Mesenteric fat pad (tissue), 1 donor: ENCODE measurements around the gene TMEM239. TPM values are rescaled to one million over a fixed set of nuclear protein-coding genes. Genes with fewer than 3 reads are reported as not detected.

Experiments
- DNase-seq: peaks from one replicate; pipeline ENCODE4 v3.0.0-alpha.2; 2020; ENCODE audit warnings: low spot score
- long read RNA-seq: library from polyadenylated mRNA; unstranded; transcript quantifications from one replicate; pipeline ENCODE4 v2.0.0, GENCODE V29; 2020
- total RNA-seq: library from RNA; stranded (reverse); fragmentation: NEBNext Ultra II Directional; extraction: Animal tissue kit (Norgen Biotek cat#: 25700); gene quantifications from one replicate; pipeline ENCODE4 v1.2.1, GENCODE V29; 2021
- donor health status: DM: yes; HTN: yes; CAD: no.

TMEM239 gene
- total RNA-seq, result 0.10 TPM
- long read RNA-seq, result 0 reads

DNA sequence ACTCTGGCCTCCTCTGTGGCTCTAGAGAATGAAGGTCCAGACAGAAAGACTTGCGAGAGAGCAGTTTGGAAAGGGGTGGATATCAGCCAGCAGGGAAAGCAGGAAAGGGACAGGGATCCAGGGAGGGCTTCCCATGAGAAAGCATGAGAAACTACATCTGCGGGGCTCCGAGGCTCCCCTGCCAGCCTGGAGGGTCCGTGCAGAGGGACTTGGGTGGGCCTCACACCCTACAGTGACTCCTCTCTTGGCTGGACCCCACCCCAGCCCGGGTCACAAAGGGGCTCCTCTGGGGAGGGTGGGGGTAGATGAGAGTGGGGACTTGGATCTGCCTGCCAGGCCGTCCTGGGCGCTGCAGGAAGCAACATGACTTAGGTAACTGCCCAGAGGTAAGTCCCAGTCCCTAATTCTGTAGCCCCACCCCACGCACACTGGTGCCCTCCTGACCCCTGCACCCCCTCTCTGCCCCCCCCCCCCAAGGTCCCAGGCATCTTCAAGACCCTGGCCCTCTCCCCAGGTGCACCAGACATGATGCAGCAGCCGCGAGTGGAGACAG, at the start of gene TMEM239:
Gene TMEM239 (plus strand): TSS at position 335 of the 553 bp plus-strand sequence. CDS start 191 bp downstream, at position 526.
- DNase-seq, result peak; percentile 74

DNA sequence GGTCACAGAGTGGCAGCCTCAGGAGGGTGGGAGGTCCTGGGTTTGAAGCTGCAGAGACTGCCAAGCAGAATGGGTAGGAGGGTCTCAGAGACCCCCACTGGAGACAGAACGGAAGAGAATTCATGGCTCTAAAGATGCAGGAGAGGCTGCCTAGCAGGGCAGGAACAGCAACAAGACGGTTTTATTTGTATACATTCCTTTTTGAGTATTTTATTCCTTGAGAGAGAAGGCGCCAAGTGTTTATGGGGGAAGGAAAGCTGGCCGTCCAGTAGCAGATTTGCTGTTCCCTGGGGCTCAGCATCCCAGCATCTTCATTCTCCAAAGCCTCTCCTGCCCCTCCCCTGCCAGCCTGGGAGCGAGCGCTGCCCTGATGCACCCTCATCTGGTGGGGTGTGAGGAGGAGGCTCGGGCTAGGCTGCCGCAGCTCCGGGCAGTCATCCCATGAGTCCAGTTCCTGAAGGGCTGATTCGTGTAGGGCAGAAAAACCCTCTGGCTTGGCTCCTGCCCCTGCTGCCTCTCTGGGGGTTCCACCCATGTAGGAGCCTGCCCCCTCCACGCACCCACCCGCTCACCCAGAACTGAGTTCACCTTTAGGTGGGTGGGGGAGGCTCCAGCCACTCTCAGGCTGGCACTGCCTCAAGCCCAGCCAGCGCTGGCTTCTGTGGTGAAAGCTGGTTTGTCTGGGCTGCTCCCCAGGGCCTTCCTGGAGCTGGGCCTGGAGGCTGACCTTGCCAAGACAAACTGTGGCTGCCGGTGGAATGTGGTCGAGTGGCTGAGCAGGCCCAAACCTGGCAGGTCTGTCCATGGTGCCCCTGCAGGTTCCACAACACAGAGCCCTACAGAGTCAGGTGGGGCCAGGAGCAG, 48.2 kb upstream of the TMEM239 start:
- DNase-seq, result peak; percentile 89

DNA sequence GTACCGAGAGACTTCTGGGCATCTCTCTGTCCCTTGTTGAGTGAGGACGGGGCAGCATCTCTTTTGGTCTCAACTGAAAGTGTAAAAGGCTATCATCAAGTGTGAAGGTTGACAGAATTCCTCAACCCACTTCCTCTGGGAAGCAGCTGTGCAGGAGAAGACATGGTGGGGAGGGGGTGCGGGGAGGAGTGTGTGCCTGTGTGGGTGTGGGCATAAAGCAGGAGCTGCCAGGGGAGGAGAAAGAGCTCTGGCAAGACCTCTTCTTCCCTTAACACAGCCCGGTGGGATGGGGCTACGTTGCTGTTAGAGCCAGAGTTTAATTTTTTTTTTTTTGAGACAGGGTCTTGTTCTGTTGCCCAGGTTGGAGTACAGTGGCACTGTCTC, 47.5 kb upstream of the TMEM239 start:
- DNase-seq, result peak; percentile 51

DNA sequence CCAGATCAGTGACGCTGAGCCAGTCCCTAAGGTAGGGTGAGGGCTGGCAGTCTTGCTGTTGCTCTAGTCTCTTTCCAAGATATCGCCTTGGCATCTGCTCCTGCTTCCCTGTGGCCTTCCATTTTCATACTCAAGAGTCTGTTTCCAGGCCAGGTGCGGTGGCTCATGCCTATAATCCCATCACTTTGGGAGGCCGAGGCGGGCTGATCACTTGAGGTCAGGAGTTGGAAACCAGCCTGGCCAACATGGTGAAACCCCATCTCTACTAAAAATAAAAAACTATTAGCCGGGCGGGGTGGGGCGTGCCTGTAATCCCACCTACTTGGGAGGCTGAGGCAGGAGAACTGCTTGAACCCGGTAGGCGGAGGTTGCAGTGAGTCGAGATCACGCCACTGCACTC, 46.1 kb upstream of the TMEM239 start:
- DNase-seq, result peak; percentile 55

DNA sequence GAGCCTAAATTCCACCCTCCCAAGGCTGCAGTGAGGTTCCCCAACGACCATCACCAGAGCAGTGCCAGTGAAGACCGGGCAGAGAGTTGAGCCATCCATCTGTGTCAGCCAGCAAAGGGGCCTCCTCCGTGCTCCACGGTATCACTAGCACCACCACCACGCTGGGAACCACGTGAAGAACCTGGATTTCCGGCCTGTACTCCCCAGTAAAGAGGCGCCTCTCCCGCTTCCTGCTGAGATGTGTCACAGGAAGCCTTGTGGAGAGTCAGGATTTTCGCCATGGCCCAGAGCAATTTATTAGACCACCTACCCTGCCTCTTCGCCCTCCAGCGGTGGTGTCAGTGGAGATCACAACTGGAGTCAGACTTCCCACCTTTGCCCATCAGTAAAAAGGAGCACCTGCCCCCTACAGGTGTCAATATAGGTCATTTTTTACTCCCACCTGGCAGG, 44.5 kb upstream of the TMEM239 start:
- DNase-seq, result peak; percentile 64

DNA sequence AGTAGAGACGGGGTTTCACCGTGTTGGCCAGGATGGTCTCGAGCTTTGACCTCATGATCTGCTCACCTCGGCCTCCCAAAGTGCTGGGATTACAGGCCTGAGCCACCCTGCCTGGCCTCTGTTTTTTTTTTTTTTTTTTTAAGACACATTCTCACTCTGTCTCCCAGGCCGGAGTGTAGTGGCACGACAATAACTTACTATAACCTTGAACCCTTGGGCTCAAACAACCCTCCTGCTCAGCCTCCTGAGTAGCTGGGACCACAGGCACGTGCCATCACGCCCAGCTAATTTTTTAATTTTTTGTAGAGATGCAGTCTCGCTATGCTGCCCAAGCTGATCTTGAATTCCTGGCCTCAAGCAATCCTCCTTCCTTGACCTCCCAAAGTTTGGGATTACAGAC, 42.4 kb upstream of the TMEM239 start:
- DNase-seq, result peak; percentile 16

DNA sequence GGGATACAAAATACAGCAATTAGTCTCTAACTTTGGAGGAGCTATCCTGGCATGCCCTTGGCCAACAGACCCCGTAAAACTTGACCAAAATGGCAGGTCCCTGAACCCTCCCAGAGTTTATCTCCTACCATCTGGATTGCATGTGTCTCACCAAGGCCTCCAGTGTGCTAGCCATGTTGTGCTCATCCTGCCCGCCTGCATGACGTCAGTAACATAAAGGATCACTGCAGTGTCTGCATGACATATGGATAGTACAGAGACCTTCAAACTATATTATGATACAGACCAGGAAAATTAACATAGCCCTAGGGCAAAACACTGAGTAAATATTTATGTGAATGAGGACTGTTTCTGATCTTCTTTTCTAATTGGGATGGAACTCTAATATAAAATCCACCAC, 41.0 kb upstream of the TMEM239 start:
- no peak for DNase-seq

DNA sequence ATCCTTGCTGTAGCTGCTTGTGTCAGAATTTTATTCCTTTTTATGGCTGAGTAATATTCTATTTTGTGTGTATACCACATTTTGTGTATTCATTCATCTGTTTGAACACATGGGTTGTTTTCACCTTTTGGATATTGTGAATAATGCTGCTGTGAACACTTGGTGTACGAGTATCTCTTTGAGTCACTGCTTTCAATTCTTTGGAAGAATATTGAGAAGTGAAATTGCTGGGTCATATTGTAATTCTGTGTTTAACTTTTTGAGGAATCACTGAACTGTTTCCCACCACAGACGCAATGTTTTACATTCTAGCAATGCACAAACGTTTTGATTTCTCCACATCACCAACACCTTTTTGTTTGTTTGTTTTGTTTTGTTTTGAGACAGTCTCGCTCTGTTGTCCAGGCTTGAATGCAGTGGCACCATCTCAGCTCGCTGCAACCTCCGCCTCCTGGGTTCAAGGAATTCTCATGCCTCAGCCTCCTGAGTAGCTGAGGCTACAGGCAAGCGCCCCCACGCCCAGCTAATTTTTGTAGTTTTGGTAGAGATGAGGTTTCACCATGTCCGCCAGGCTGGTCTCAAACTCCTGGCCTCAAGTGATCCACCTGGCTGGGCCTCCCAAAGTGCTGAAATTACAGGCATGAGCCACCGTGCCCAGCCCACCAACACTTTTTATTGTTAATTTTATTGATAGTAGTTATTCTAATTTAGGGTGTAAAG, 37.4 kb upstream of the TMEM239 start:
- peak; percentile 55 for DNase-seq

DNA sequence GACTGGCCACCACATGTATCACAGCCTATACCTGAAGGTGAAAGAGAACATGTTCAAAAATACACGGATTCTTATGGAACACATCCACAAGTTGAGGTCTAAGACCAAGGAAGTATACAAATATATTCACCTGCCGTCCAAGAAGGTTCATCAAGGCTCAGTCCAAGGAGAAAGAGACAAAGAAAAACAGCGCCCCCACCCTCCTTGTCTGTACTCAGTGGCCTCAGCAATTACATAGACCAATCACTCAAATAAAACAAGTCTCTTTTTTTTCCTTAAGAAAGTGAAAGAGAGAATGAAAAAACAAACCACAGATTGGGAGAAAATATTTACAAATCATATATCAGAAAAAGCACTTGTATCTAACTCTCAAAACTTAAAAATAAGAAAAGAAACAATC, 35.2 kb upstream of the TMEM239 start:
- DNase-seq, result no peak

DNA sequence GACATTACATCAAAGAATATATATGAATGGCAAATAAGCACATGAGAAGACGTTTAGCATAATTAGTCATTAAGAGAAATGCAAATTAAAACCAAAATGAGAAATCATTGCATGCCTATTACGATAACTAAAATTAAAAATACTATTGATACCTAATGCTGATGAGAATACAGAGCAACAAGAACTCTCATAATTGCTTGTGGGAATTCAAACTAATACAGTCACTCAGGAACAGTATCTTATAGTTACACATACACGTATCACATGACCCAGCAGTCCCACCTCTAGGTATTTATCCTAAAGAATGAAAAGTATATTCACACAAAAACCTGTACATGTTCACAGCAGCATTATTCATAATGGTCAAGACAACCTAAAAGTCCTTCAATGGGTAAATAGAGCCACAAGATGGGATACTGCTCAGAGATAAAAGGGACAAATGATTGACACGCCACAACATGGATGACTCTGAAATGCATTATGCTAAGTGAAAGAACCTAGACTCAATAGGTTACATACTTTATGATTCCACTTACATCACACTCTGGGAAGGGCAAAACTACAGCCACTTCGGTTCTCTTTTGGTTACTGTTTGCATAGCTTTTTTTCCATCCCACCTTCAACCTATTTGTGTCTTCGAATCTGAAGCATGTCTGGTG, 32.1 kb upstream of the TMEM239 start:
- DNase-seq, result no peak

DNA sequence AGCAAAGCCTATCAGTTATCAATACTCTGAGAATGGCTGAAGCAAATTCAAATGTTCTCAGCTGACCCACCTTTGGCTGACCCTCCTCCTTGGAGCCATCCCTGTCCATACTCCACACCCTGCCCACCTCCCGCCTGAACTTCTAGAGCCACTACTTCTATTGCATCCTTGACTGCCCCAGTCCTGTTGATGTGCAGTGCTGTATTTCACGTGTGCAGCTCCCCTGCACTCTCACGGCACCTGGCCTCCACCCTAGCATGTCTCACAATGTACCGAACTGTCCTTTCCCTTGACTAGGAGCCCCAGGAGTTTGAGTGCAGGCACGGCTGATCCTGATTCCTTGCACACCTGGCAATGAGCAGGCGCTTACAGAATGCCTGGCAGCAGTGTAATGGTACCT, 22.7 kb upstream of the TMEM239 start:
- DNase-seq, result no peak

DNA sequence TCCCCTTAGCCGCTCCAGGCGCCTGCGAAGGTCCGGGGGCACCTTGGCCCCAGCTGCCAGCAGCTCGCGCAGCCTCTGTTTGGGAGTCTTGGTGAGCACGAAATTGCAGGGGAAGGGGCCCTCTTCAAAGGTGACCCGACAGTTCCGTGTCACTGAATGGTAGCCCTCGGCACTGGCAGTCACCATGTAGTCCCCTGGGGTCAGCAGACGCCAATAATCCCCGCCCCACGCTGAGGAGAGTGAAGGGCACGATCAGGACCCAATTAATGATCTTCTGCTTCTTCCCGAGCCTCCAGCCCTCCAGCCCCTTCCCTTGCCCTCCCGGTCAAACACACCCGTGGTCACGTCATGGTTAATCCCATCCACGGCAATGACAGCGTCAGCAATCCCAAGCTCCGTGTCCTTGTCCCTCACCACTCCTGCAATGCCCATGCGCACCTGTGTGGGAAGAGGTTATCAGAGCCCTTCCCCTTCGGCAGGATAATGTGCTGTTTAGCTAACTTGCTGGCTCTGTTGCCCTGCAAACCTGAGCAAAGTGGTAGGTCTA, 21.9 kb upstream of the TMEM239 start:
- DNase-seq, result no peak

DNA sequence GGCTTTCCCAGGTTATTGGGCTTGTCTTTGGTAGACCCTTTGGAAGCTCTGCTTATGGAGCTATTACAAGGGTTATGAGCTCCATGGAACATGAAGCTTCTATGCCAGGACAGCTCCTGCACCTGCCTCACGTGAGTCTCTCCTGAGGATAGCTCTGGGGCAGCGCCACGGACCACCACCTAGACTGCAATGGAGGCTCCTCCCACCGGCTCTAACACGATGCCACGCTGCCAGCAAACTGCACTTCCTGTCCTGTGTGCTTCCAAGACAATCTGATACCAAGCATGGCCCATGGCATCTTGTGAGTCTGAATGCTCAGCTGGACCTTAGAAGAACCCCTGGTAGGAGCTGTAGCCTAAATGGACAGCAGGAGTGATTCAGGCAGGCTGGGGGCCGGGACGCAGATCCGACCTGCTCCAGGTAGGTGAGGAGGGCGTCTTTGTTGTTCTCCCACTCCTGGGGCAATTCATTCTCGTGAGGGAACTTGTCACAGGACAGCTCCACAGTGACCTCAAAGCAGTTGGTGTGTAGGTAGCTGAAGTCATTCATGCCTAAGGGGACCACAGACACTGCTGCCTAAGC, 21.2 kb upstream of the TMEM239 start:
- DNase-seq, result no peak

DNA sequence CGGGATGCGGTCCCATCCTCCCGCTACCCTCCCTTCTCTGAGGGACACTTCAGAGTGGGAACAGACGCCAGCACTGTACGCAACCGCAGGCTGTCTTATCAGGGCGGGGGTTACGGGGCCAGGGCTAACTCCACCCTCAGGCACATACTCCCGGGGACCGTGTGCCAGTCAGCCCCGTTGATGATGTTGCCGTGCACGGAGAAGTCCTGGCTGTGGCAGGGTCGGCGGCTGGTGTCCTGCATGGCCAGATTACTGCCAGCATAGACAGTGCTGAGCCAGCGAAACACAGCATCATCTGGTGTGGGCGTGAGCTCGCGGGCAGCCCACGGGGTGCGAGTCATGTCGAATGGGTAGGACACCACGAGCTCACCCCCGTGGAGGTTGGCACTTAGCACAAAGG, 20.7 kb upstream of the TMEM239 start:
- no peak for DNase-seq

DNA sequence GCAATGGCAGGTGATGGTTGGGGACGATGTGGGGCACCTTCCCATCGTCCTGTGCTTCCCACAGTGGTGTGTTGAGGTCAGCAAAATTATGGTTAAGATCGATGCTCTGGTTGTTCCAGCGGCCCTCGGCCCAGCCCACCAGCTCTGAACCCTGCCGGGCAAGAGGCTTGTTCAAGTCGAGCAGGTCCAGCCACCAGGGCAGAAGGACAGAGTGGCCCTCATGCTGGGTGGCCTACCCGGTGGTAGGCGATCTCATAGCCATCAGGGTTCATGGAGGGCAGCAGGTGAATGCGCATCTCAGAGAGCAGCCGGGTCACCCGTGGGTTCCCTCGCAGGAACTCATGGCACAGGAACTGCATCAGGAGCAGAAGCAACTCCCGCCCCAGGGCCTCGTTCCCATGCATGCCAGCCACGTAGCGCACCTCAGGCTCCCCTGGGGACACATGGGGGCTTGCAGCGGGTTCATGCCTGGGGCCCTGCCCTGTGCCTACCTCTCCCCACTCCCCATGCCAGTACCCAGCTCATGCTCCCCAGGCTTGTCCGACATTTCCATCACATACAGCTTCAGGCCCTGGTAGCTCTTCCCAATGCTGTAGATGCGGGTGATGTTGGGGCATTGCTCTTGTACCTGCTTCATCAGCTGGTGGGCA, 20.0 kb upstream of the TMEM239 start:
- no peak for DNase-seq

DNA sequence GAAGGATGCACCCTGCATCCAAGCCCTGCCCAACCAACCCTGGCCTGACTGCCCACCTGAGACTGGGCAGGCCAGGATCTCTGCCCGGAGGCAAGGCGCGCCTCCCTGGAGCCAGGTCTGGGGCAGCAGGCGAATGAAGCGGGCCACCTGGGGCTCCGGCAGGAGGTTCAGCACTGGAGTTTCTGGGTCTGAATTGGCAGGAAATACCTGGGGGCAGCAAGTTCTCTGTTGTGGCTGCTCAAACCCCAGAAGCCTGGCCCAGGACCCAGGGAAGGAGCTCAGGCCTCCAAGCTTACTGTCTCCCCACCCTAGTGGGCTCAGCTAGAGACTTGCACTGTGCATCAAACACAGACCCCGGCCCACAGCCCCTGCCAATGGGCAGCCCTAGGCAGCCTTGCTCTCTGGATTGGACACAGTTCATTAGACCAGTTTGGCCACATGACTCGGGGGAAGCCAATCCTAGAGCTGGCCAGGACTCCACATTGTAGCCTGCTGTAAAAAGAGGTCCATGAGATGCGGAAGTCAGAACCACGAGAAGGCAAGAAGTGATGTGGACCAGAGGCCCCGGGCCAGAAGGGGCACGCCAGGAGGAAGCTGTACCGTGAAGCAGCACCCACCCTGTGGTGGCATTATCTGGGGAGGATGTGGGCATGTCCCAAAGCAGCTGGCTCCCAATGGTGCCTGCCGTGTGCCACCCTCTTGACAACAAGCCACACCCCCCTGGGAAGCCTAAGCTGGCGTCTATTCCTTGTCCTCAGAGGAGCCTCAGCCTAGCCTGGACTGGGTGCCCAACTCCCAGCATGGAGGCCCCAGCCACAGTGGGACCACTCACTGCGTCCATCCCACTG, 18.8 kb upstream of the TMEM239 start:
- DNase-seq, result no peak

DNA sequence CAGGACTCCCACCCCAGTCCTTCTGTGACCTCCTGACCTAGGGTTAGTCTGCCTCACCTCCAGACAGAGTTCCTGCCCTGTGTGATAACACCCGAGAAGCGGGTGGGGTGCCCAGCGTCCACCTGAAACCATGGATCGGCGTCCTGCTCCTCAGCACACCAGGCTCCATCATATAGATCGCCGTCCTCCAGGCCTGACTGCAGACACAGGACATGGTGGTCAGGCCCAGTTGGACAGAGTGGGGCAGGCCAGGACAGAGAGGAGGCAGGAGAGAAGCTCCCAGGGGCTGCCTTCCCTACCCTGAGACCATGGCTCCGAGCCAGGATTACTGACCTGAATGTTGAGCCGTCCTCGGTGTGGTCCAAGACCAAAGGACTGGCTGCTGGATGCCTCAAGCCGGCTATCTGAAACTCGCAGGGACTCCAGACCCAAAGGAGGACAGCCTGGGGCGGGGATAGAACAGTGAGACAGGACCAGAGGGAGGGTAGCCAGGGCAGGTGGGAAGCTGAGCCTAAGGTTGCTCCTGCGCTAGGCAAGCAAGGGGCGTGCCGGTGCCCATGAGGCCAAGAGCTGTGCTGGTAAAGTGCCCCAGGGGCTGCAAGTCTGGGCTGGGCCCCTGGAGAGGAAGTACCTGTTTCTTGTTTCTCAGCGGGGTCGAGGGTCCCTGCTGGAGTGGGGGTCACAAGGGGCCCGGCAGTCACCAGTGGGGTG, 17.9 kb upstream of the TMEM239 start:
- no peak for DNase-seq

DNA sequence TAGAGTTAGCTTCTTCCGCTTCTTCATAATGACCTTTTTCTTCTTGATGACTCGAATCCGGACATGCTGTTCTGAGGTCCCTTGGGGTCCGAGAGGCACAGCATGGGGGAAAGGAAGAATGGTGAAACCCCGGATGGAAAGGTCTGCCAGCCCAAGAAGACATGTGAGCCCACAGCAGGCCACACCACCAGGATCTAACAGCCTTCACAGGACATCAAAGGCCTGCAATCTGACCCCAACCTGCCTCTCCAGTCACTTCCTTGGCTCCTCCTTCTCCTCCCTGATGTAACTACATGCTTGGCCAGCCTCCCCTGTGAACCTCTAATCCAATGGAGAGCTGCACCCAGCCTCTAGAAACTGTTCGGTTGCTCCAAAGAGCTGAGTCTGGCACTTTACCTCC, 17.4 kb upstream of the TMEM239 start:
- no peak for DNase-seq

DNA sequence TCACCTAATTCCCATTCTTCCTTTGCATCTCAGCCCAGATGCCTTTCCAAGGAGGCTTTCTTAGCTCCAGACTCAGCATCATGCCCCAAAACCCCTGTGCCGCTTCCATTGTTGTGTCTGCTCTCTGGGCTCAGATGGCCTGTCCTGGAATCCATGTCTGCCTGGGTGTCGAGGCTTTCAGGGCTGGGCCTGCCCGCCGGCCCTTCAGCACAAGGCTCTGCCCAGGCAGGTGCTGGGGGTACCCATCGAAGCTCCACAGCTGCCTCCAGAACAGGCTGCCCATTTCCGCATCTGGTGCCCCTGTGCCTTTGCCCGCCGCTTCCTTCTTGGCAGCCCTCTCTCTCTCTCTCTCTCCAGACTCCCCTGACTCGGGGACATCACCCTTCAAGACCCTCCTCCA, 16.9 kb upstream of the TMEM239 start:
- no peak for DNase-seq
